ENCODE measurements around the gene ASB15. TPM values are rescaled to one million over a fixed set of nuclear protein-coding genes. Genes with fewer than 3 reads are reported as not detected.

Gene ASB15
- total and polyA plus RNA-seq, 8 donors: not detected

GRCh38 chr7:123661765-123662164 lies 60.1 kb downstream of the ASB15 start:
- H3K27ac ChIP-seq: no peak overlapping the region
- ATAC-seq: no peak
- H3K4me3 ChIP-seq: no peak overlapping the region
- H3K36me3 ChIP-seq: no peaks in the 10 kb centered on the region
- no peaks in the 10 kb centered on the region for H3K9me3 ChIP-seq
- intact Hi-C loops (cut with DNase I): no loop called here
- no peaks in the 10 kb centered on the region for H3K4me1 ChIP-seq
- H3K27me3 ChIP-seq: peaks cover 0 to 5% of the 10 kb centered on the region in 2 donors
- no peak for TF ChIP-seq CTCF (IDR thresholded peaks at IDR 0.05)
- DNase-seq: no peak

- ATAC-seq: no peak
- no peaks in the 10 kb centered on the region for H3K36me3 ChIP-seq
Measured at GRCh38 chr7:123662293-123662692, 60.7 kb downstream of the ASB15 start.

GRCh38 chr7:123662755-123663154 lies 61.1 kb downstream of the ASB15 start:
- H3K4me1 ChIP-seq: no peaks in the 10 kb centered on the region
- no peak for ATAC-seq
- H3K4me3 ChIP-seq: no peak overlapping the region
- no peaks in the 10 kb centered on the region for H3K36me3 ChIP-seq
- intact Hi-C loops (cut with DNase I): no loop called here
- no peak for TF ChIP-seq CTCF (IDR thresholded peaks at IDR 0.05)
- H3K9me3 ChIP-seq: no peaks in the 10 kb centered on the region
- no peak overlapping the region for H3K27ac ChIP-seq
- DNase-seq: no peak
- peaks cover 0 to 5% of the 10 kb centered on the region in 2 donors for H3K27me3 ChIP-seq

More at GRCh38 chr7:123662293-123662692, 60.7 kb downstream of the ASB15 start:
- Histone ChIP-seq H3K4me3 (no peak overlapping the region), H3K27me3 (peaks cover 0 to 5% of the 10 kb centered on the region in 2 donors), H3K4me1 (no peaks in the 10 kb centered on the region), H3K9me3 (no peaks in the 10 kb centered on the region), H3K27ac (no peak overlapping the region)
- intact Hi-C loops (cut with DNase I): no loop called here
- TF ChIP-seq CTCF (IDR thresholded peaks at IDR 0.05): no peak
- no peak for DNase-seq

- Histone ChIP-seq H3K27me3 (peaks cover 0 to 5% of the 10 kb centered on the region in 2 donors), H3K36me3 (no peaks in the 10 kb centered on the region), H3K4me3 (no peak overlapping the region), H3K9me3 (no peaks in the 10 kb centered on the region), H3K4me1 (no peaks in the 10 kb centered on the region), H3K27ac (no peak overlapping the region)
- no peak for DNase-seq
- ATAC-seq: no peak
- TF ChIP-seq CTCF (IDR thresholded peaks at IDR 0.05): no peak
- intact Hi-C loops (cut with DNase I): no loop called here
Measured at GRCh38 chr7:123663200-123663599, 61.6 kb downstream of the ASB15 start.

- Histone ChIP-seq H3K27ac (no peak overlapping the region), H3K27me3 (peaks cover 0 to 5% of the 10 kb centered on the region in 2 donors), H3K4me1 (no peaks in the 10 kb centered on the region), H3K4me3 (no peak overlapping the region), H3K36me3 (no peaks in the 10 kb centered on the region), H3K9me3 (no peaks in the 10 kb centered on the region)
- intact Hi-C loops (cut with DNase I): no loop called here
- TF ChIP-seq CTCF (IDR thresholded peaks at IDR 0.05): no peak
- ATAC-seq (no peak), DNase-seq (no peak)
Measured at GRCh38 chr7:123665157-123665556, 63.5 kb downstream of the ASB15 start.

Measured in left lung (tissue), 10 donors.